H1 (cell line): ENCODE measurements around the gene CCNL2. TPM values are rescaled to one million over a fixed set of nuclear protein-coding genes. Genes with fewer than 3 reads are reported as not detected.

ENCODE experiments used
- CTCF ChIA-PET: fragments of 300-600 bp; sonication (Branson Sonifier 250); formaldehyde crosslinking; loops from one replicate; lab custom pipeline; 2021; ENCODE audit not compliant: partially characterized antibody; lab: Charles Lee
- POLR2A ChIA-PET: fragments of 300-600 bp; sonication (Branson Sonifier 250); formaldehyde crosslinking; loops from one replicate; lab custom pipeline; 2021; ENCODE audit warnings: inconsistent platforms; ENCODE audit not compliant: partially characterized antibody; lab: Charles Lee
- DNase-seq, 2 experiments: peaks; one replicate each; pipeline versions ENCODE4 v3.0.0 to v3.0.0-alpha.2; 2010 to 2022; ENCODE audit warnings: low spot score in 2 of 2, low read depth in 1 of 2, mixed read lengths in 1 of 2
- FAIRE-seq: peaks from 2 replicates; lab custom pipeline; 2011; peaks lifted over from hg19 to GRCh38; lab: Jason Lieb, UNC
- H2AFZ ChIP-seq: 2 replicates; pipeline ENCODE4 v1.8.1; 2012; ENCODE audit warnings: low read length, inconsistent platforms
- H2AK5ac ChIP-seq: 2 replicates; pipeline ENCODE4 v1.6.1; 2013; ENCODE audit warnings: low read depth, low read length
- H2BK120ac ChIP-seq: replicated peaks from 2 replicates; pipeline ENCODE3; 2013; ENCODE audit warnings: low read depth, low read length, inconsistent platforms
- H2BK12ac ChIP-seq: 2 replicates; pipeline ENCODE4 v1.6.1; 2013; ENCODE audit warnings: low read depth, low read length
- H2BK15ac ChIP-seq: 2 replicates; pipeline ENCODE4 v1.6.1; 2013; ENCODE audit warnings: low read length
- H2BK20ac ChIP-seq: 2 replicates; pipeline ENCODE4 v1.6.1; 2013; ENCODE audit warnings: low read length
- H2BK5ac ChIP-seq: 2 replicates; pipeline ENCODE4 v1.6.1; 2013; ENCODE audit warnings: low read depth, low read length
- H3K14ac ChIP-seq: 2 replicates; pipeline ENCODE4 v1.6.1; 2013; ENCODE audit warnings: inconsistent platforms; ENCODE audit not compliant: insufficient read length
- H3K18ac ChIP-seq: 2 replicates; pipeline ENCODE4 v1.6.1; 2013; ENCODE audit warnings: low read length; ENCODE audit errors: extremely low read depth
- H3K23ac ChIP-seq: 2 replicates; pipeline ENCODE4 v1.6.1; 2013; ENCODE audit warnings: inconsistent platforms; ENCODE audit not compliant: insufficient read length
- H3K23me2 ChIP-seq: 2 replicates; pipeline ENCODE4 v1.6.1; 2013; ENCODE audit warnings: low read depth, low read length
- H3K27ac ChIP-seq: 2 replicates; pipeline ENCODE4 v1.6.1; 2011; ENCODE audit warnings: low read depth, low read length, inconsistent platforms
- H3K27me3 ChIP-seq, 4 experiments: replicated peaks in 1 of 4; 1 replicate in 1 of 4; 2 replicates in 3 of 4; pipeline versions ENCODE4 v1.6.1 to v1.8.1; 2011 to 2013; ENCODE audit warnings: low read length in 3 of 4, mild to moderate bottlenecking in 3 of 4, inconsistent platforms in 2 of 4, mixed read lengths in 2 of 4, moderate library complexity in 1 of 4; ENCODE audit not compliant: control insufficient read depth in 3 of 4, insufficient read depth in 3 of 4; ENCODE audit errors: extremely low read depth in 1 of 4
- H3K36me3 ChIP-seq, 4 experiments: 2 replicates each; pipeline versions ENCODE4 v1.6.1 to v1.8.1; 2011 to 2013; ENCODE audit warnings: mild to moderate bottlenecking in 4 of 4, low read length in 3 of 4, moderate library complexity in 2 of 4, control low read depth in 1 of 4, inconsistent platforms in 1 of 4; ENCODE audit not compliant: insufficient read depth in 4 of 4, control insufficient read depth in 2 of 4
- H3K4ac ChIP-seq: replicated peaks from 2 replicates; pipeline ENCODE3; 2013; ENCODE audit warnings: low read length, low read depth, mixed read lengths, inconsistent platforms; ENCODE audit not compliant: insufficient read length
- H3K4me1 ChIP-seq, 4 experiments: replicated peaks in 1 of 4; 1 replicate in 1 of 4; 2 replicates in 3 of 4; pipeline versions ENCODE4 v1.6.1 to v1.8.1; 2011 to 2013; ENCODE audit warnings: low read length in 3 of 4, inconsistent platforms in 2 of 4, mixed read lengths in 1 of 4; ENCODE audit not compliant: insufficient read depth in 4 of 4, control insufficient read depth in 3 of 4
- H3K4me2 ChIP-seq, 2 experiments: 2 replicates each; pipeline versions ENCODE4 v1.6.1 to v1.8.1; 2011 to 2013; ENCODE audit warnings: low read depth in 2 of 2, low read length in 2 of 2, control low read depth in 1 of 2, inconsistent platforms in 1 of 2, mild to moderate bottlenecking in 1 of 2; ENCODE audit not compliant: insufficient read depth in 1 of 2
- H3K4me3 ChIP-seq, 4 experiments: fragments of 200-600, 300-600 bp in 1 of 4; sonication (generic), shearing (Covaris generic), sonication (Bioruptor Twin) in 1 of 4; 2 replicates each; pipeline versions ENCODE4 v1.5.1 to v1.8.1; 2011 to 2016; ENCODE audit warnings: low read length in 4 of 4, low read depth in 3 of 4, control low read depth in 2 of 4, inconsistent platforms in 2 of 4, mild to moderate bottlenecking in 2 of 4, mixed read lengths in 1 of 4, moderate library complexity in 1 of 4; ENCODE audit not compliant: insufficient read depth in 2 of 4; ENCODE audit errors: extremely low read depth in 1 of 4
- H3K56ac ChIP-seq: replicated peaks from 2 replicates; pipeline ENCODE3; 2013; ENCODE audit warnings: low read depth, mild to moderate bottlenecking, mixed read lengths, low read length, inconsistent platforms; ENCODE audit not compliant: insufficient read length
- H3K79me1 ChIP-seq: 2 replicates; pipeline ENCODE4 v1.6.1; 2013; ENCODE audit warnings: low read depth, low read length, control low read depth
- H3K79me2 ChIP-seq, 2 experiments: 2 replicates each; pipeline versions ENCODE4 v1.6.1 to v1.8.1; 2012 to 2013; ENCODE audit warnings: low read length in 2 of 2, mild to moderate bottlenecking in 2 of 2, inconsistent platforms in 1 of 2; ENCODE audit not compliant: insufficient read depth in 2 of 2, control insufficient read depth in 1 of 2
- H3K9ac ChIP-seq, 4 experiments: replicated peaks in 1 of 4; 1 replicate in 1 of 4; 2 replicates in 3 of 4; pipeline versions ENCODE4 v1.6.1 to v1.8.1; 2011 to 2013; ENCODE audit warnings: low read depth in 3 of 4, low read length in 3 of 4, control low read depth in 2 of 4, mild to moderate bottlenecking in 2 of 4, moderate library complexity in 2 of 4, inconsistent platforms in 1 of 4; ENCODE audit errors: extremely low read depth in 1 of 4
- H3K9me3 ChIP-seq, 2 experiments: 2 replicates each; pipeline versions ENCODE4 v1.6.1 to v1.8.1; 2012 to 2013; ENCODE audit warnings: mild to moderate bottlenecking in 2 of 2, moderate library complexity in 2 of 2, control low read depth in 1 of 2, inconsistent platforms in 1 of 2, low read depth in 1 of 2, low read length in 1 of 2, mixed read lengths in 1 of 2; ENCODE audit not compliant: insufficient read depth in 2 of 2
- H4K20me1 ChIP-seq, 2 experiments: replicated peaks in 1 of 2; 2 replicates each; pipeline versions ENCODE3 to v1.8.1; 2011 to 2013; ENCODE audit warnings: inconsistent platforms in 2 of 2, low read length in 2 of 2, mild to moderate bottlenecking in 1 of 2; ENCODE audit not compliant: insufficient read depth in 2 of 2, control insufficient read depth in 1 of 2
- H4K5ac ChIP-seq: 2 replicates; pipeline ENCODE4 v1.6.1; 2013; ENCODE audit warnings: low read length, low read depth, mixed read lengths, inconsistent platforms; ENCODE audit not compliant: insufficient read length
- H4K8ac ChIP-seq: 2 replicates; pipeline ENCODE4 v1.8.0; 2013; ENCODE audit warnings: mild to moderate bottlenecking, moderate library complexity, low read length, inconsistent platforms; ENCODE audit not compliant: insufficient read depth; ENCODE audit errors: extremely low read depth
- H4K91ac ChIP-seq: replicated peaks from 2 replicates; pipeline ENCODE3; 2013; ENCODE audit warnings: low read length, mixed read lengths, inconsistent platforms; ENCODE audit not compliant: insufficient read length
- BRCA1 ChIP-seq: IDR thresholded peaks from 2 replicates; pipeline ENCODE4 v1.6.1; 2012; ENCODE audit warnings: low read depth, low read length, improper control_type of control experiment
- JUND ChIP-seq: IDR thresholded peaks from 2 replicates; pipeline ENCODE4 v1.6.1; 2011; ENCODE audit warnings: mild to moderate bottlenecking, improper control_type of control experiment, low read length
- POLR2A ChIP-seq, 2 experiments: IDR thresholded peaks; 1 replicate in 1 of 2; 2 replicates in 1 of 2; pipeline ENCODE4 v1.6.1; 2011; ENCODE audit warnings: low read depth in 2 of 2, low read length in 2 of 2, mild to moderate bottlenecking in 2 of 2; ENCODE audit errors: control extremely low read depth in 1 of 2
- SRF ChIP-seq: IDR thresholded peaks from 2 replicates; pipeline ENCODE4 v1.6.1; 2011; ENCODE audit warnings: mild to moderate bottlenecking, low read depth, low read length, moderate library complexity
- ZNF274 ChIP-seq: IDR thresholded peaks from 2 replicates; pipeline ENCODE4 v1.7.0; 2012; ENCODE audit warnings: low read length, borderline replicate concordance; ENCODE audit errors: extremely low read depth
- WGBS, 2 experiments: shearing (Covaris generic) in 1 of 2; methylation state at CpG; one replicate each; pipeline versions ENCODE4 v1.1.6 to v1.1.7; 2013 to 2015; ENCODE audit warnings: low lambda C conversion rate in 2 of 2, mixed read lengths in 2 of 2, inconsistent platforms in 1 of 2, low coverage in 1 of 2, missing lambda C conversion rate in 1 of 2; ENCODE audit not compliant: insufficient replicate concordance in 2 of 2, insufficient coverage in 1 of 2, insufficient read length in 1 of 2; ENCODE audit errors: extremely low coverage in 1 of 2, missing lambda C conversion rate in 1 of 2; 5-methylcytosine and 5-hydroxymethylcytosine counted together
- polyA plus RNA-seq, 7 experiments: library from polyadenylated mRNA; depleted of rRNA in 3 of 7; stranded (reverse) in 5 of 7; unstranded in 2 of 7; fragments of >200 nt in 5 of 7; fragments of 200-250 nt in 2 of 7; gene quantifications; 1 replicate in 5 of 7; 2 replicates in 1 of 7; 4 replicates in 1 of 7; pipeline versions ENCODE4 v1.2.1 to v1.2.3, GENCODE V29; 2011 to 2013; ENCODE audit warnings: missing spikeins in 2 of 7, mixed read lengths in 2 of 7
- total RNA-seq: library from RNA; stranded (reverse); fragmentation: NEBNext Ultra II Directional; extraction: Animal tissue kit (Norgen Biotek cat#: 25700); gene quantifications from 2 replicates; pipeline ENCODE4 v1.2.1, GENCODE V29; 2021

The CCNL2 gene
- total and polyA plus RNA-seq, 2 of the 8 experiments (the other 6 are each of a cell fraction or from before 2014, with no cell fraction given): 79.8 to 120 TPM

- H2BK5ac ChIP-seq: no peak overlapping the region
- H4K91ac ChIP-seq: no peak overlapping the region
- FAIRE-seq (no peak), DNase-seq (no peak)
- H3K4ac ChIP-seq: no peak overlapping the region
- no peak overlapping the region for H3K27ac ChIP-seq
- no peak overlapping the region for H3K56ac ChIP-seq
- no peak overlapping the region for H2BK15ac ChIP-seq
- H2AK5ac ChIP-seq: no peak overlapping the region
- no peaks in the 10 kb centered on the region; a peak in 2 of 7 replicates for H3K4me1 ChIP-seq
- no peaks in the 10 kb centered on the region for H3K23me2 ChIP-seq
- H3K9ac ChIP-seq: no peak overlapping the region
- H4K20me1 ChIP-seq: peaks cover 6 to 13% of the 10 kb centered on the region in 2 experiments
- no peak overlapping the region for H2BK20ac ChIP-seq
- H3K4me3 ChIP-seq: no peak overlapping the region
- H3K23ac ChIP-seq: no peak overlapping the region
- no peak overlapping the region for H4K5ac ChIP-seq
- H2BK120ac ChIP-seq: no peak overlapping the region
- H3K4me2 ChIP-seq: no peak overlapping the region
- POLR2A ChIA-PET: interaction anchor here (1.0 to 33.4 kb wide), 4 partner anchors 4 to 111 kb away, joined by 3 to 719 read pairs (median 362); partner anchors contain the start of genes AURKAIP1, CCNL2 and MRPL20
- H3K36me3 ChIP-seq: peaks cover 52 to 78% (median 67%) of the 10 kb centered on the region in 4 experiments
- H3K79me1 ChIP-seq: peaks cover under 1% of the 10 kb centered on the region; the same call in 1 of the 2 replicates
- no peak overlapping the region for H3K14ac ChIP-seq
- H3K18ac ChIP-seq: no peak overlapping the region
- H2BK12ac ChIP-seq: no peak overlapping the region
- 98% methylated on average over 16 of the region's 16 CpGs; no CpG with 5 or more reads in 1 of the 2 experiments for whole genome bisulfite sequencing, 2 experiments
- H2AFZ ChIP-seq: no peak overlapping the region
- no peaks in the 10 kb centered on the region for H3K9me3 ChIP-seq
- H3K27me3 ChIP-seq: no peaks in the 10 kb centered on the region
- H3K79me2 ChIP-seq: peaks cover 0 to 5% of the 10 kb centered on the region in 2 experiments; a peak in 1 of 4 replicates
- H4K8ac ChIP-seq: 0 out of 2 replicates have a peak overlapping the region, but pooled peaks have one; percentile 35
- CTCF ChIA-PET: interaction anchor here (1.0 to 1.7 kb wide), 3 partner anchors 10 to 116 kb away, joined by 3 to 4 read pairs (median 4); no protein-coding TSS in a partner anchor
- TF ChIP-seq JUND (no peak), SRF (no peak), ZNF274 (no peak), BRCA1 (no peak), POLR2A (IDR thresholded peaks at IDR 0.05; ENCODE audit: control extremely low read depth in 1 of 2, low read depth in 2 of 2, low read length in 2 of 2) (no peak)
Measured at GRCh38 chr1:1388078-1388472, 11.1 kb downstream of the CCNL2 start.
